ENCODE data around the gene ADAM10. TPM values are rescaled to one million over a fixed set of nuclear protein-coding genes. Genes with fewer than 3 reads are reported as not detected.

ADAM10 gene
- total RNA-seq, 3 donors from 2014 or later, result 53.8 to 113 (median 78.3) TPM

DNA sequence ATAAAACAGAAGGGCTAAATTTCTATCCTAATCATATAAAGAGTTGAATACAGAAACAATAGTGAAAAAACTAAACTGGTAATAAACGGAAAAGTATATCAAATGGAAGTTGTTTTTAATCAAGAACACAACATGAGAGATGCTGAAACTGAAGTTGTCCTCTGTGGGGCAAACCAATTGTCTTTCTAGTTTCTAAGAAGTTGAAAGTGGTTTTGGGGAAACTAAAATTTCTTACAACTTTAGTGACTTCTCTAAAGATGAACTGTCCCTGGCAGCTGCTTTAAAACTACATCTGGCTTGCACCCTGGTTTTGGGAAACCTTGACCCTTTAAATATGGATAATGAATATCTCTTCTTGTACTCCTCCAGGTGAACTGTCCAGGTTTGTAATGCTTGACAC lies 155.6 kb downstream of the ADAM10 start:
- no peaks in the 10 kb centered on the region for H3K4me1 ChIP-seq
- H3K27ac ChIP-seq, result no peak overlapping the region
- H3K36me3 ChIP-seq, result no peaks in the 10 kb centered on the region
- no peak for DNase-seq (ENCODE audit: low spot score in 2 of 2)
- no peak overlapping the region for H3K4me3 ChIP-seq
- intact Hi-C loops (cut with DNase I; ENCODE audit: low total_unique reads), result no loop called here
- H3K27me3 ChIP-seq, result no peaks in the 10 kb centered on the region
- H3K9me3 ChIP-seq, result no peaks in the 10 kb centered on the region
- TF ChIP-seq POLR2A (IDR thresholded peaks at IDR 0.05), result no peak
- TF ChIP-seq, protein P1, sequence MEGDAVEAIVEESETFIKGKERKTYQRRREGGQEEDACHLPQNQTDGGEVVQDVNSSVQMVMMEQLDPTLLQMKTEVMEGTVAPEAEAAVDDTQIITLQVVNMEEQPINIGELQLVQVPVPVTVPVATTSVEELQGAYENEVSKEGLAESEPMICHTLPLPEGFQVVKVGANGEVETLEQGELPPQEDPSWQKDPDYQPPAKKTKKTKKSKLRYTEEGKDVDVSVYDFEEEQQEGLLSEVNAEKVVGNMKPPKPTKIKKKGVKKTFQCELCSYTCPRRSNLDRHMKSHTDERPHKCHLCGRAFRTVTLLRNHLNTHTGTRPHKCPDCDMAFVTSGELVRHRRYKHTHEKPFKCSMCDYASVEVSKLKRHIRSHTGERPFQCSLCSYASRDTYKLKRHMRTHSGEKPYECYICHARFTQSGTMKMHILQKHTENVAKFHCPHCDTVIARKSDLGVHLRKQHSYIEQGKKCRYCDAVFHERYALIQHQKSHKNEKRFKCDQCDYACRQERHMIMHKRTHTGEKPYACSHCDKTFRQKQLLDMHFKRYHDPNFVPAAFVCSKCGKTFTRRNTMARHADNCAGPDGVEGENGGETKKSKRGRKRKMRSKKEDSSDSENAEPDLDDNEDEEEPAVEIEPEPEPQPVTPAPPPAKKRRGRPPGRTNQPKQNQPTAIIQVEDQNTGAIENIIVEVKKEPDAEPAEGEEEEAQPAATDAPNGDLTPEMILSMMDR (IDR thresholded peaks at IDR 0.05), result no peak
- TF ChIP-seq POLR2AphosphoS5 (IDR thresholded peaks at IDR 0.05), result no peak

DNA sequence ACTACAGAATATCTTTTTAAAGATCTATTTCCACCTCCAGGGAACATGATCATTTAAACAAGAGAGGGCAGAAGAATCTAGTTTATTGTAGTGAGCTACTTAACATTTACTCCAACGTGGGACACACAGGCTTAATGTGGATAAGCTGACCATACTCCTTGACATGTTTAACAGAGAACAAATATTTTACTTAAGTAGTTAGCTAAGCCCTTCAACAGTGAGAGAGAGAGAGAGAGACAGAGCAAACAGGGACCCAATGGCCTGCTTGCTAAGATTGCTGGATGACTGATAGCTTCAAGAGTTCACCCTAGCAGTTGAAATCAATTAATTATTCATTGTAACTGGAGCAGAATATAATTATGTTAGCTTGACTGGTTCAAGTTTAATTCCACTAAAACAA lies 158.6 kb downstream of the ADAM10 start:
- H3K36me3 ChIP-seq, result no peaks in the 10 kb centered on the region
- H3K27ac ChIP-seq, result no peak overlapping the region
- no peaks in the 10 kb centered on the region for H3K27me3 ChIP-seq
- no peaks in the 10 kb centered on the region for H3K9me3 ChIP-seq
- DNase-seq (ENCODE audit: low spot score in 2 of 2), result no peak
- intact Hi-C loops (cut with DNase I; ENCODE audit: low total_unique reads), result no loop called here
- H3K4me3 ChIP-seq, result no peak overlapping the region
- TF ChIP-seq POLR2AphosphoS5 (IDR thresholded peaks at IDR 0.05) (no peak), POLR2A (IDR thresholded peaks at IDR 0.05) (no peak)
- TF ChIP-seq, protein P1 (IDR thresholded peaks at IDR 0.05), result no peak
- no peaks in the 10 kb centered on the region for H3K4me1 ChIP-seq

DNA sequence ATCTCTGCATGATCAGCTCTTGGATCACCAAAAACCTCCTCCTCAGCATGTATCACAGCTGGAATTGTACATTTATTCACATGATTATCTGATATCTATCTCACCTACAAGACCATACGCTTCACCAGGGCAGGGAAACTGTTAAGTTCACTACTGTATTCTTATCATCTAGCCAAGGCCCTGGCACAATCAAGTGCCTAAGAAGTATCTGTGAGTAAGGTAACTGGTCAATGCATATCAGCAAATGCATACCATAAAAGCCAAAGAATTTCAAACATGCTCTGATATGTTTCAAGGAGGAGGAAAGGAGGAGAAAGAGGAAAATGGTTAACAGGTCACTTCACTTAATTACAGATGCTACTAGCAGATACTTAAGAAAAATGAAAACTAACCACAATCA lies 159.3 kb downstream of the ADAM10 start:
- Histone ChIP-seq H3K27ac (no peak overlapping the region), H3K4me1 (no peaks in the 10 kb centered on the region), H3K27me3 (no peaks in the 10 kb centered on the region), H3K9me3 (no peaks in the 10 kb centered on the region), H3K4me3 (no peak overlapping the region), H3K36me3 (no peaks in the 10 kb centered on the region)
- intact Hi-C loops (cut with DNase I; ENCODE audit: low total_unique reads), result no loop called here
- no peak for DNase-seq (ENCODE audit: low spot score in 2 of 2)
- TF ChIP-seq POLR2A (IDR thresholded peaks at IDR 0.05) (no peak), POLR2AphosphoS5 (IDR thresholded peaks at IDR 0.05) (no peak)
- TF ChIP-seq, protein P1 (IDR thresholded peaks at IDR 0.05), result no peak

DNA sequence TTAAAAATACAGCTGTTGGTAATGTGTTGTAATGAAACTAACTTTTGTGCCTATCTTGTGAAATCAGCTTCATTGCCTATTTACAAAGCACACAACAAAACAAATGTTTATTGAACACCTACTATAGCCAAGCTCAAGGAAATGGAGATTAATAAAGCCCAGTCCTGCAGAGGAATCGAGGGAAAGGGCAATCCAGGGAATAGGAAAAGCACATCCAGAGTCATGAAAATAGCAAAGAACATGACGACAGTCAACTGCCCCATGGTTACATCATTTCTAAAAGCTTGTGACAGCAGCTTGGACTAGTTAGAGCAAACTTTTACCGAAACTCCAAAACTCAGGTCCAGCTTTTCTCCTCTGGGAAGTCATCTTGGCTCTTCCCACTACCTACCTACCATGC lies 160.5 kb downstream of the ADAM10 start:
- no peak overlapping the region for H3K27ac ChIP-seq
- no peak overlapping the region for H3K4me3 ChIP-seq
- H3K27me3 ChIP-seq, result no peaks in the 10 kb centered on the region
- no peaks in the 10 kb centered on the region for H3K36me3 ChIP-seq
- intact Hi-C loops (cut with DNase I; ENCODE audit: low total_unique reads), result no loop called here
- no peak for DNase-seq (ENCODE audit: low spot score in 2 of 2)
- no peaks in the 10 kb centered on the region for H3K4me1 ChIP-seq
- TF ChIP-seq POLR2AphosphoS5 (IDR thresholded peaks at IDR 0.05), result no peak
- TF ChIP-seq, protein P1 (IDR thresholded peaks at IDR 0.05), result no peak
- TF ChIP-seq POLR2A (IDR thresholded peaks at IDR 0.05), result no peak
- no peaks in the 10 kb centered on the region for H3K9me3 ChIP-seq

DNA sequence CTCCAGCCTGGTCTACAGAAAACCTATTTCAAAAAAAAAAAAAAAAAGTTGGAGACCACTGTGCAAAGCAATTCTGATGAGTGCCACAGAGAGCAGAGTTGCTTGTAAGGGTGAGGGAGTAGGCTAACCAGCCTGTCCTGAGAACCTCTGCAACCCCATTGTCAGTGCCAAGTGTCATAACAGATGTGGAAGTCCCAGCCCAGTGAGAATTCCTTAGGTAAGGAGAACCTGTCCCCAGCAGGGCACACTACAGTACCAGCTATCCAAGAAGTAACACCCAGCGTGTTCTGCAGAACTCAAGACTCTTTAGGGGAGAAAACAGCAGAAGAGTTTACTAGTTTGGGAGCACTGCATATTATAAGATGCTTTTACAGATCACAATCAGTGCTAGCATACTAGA lies 161.4 kb downstream of the ADAM10 start:
- Histone ChIP-seq H3K4me1 (no peaks in the 10 kb centered on the region), H3K27me3 (no peaks in the 10 kb centered on the region), H3K4me3 (no peak overlapping the region), H3K9me3 (no peaks in the 10 kb centered on the region), H3K36me3 (no peaks in the 10 kb centered on the region), H3K27ac (no peak overlapping the region)
- no peak for DNase-seq (ENCODE audit: low spot score in 2 of 2)
- intact Hi-C loops (cut with DNase I; ENCODE audit: low total_unique reads), result no loop called here
- TF ChIP-seq, protein P1 (IDR thresholded peaks at IDR 0.05), result no peak
- TF ChIP-seq POLR2AphosphoS5 (IDR thresholded peaks at IDR 0.05) (no peak), POLR2A (IDR thresholded peaks at IDR 0.05) (no peak)

All from breast epithelium (tissue), 4 donors.